Effector memory CD4-positive, alpha-beta T cell (primary cell): ENCODE data around the gene SMC3.

Experiments used
- DNase-seq, 3 donors: peaks; one replicate each; pipeline ENCODE4 v3.0.0-alpha.2; 2020
- H3K27ac ChIP-seq: 2 replicates; pipeline ENCODE4 v1.7.0; 2013; ENCODE audit warnings: mild to moderate bottlenecking, low read length, moderate library complexity; ENCODE audit not compliant: insufficient read depth, poor library complexity, severe bottlenecking
- H3K27me3 ChIP-seq: replicated peaks from 2 replicates; pipeline ENCODE4 v1.7.0; 2013; ENCODE audit warnings: mild to moderate bottlenecking, low read length; ENCODE audit not compliant: insufficient read depth, control insufficient read depth, poor library complexity, severe bottlenecking
- H3K36me3 ChIP-seq: 2 replicates; pipeline ENCODE4 v1.7.0; 2013; ENCODE audit warnings: mild to moderate bottlenecking, low read length, moderate library complexity; ENCODE audit not compliant: control insufficient read depth, insufficient read depth
- H3K4me1 ChIP-seq: 2 replicates; pipeline ENCODE4 v1.7.0; 2013; ENCODE audit warnings: low read length, mild to moderate bottlenecking; ENCODE audit not compliant: control insufficient read depth, insufficient read depth, poor library complexity, severe bottlenecking
- H3K4me3 ChIP-seq: 2 replicates; pipeline ENCODE4 v1.7.0; 2013; ENCODE audit warnings: low read length, low read depth, mild to moderate bottlenecking; ENCODE audit not compliant: insufficient read depth, poor library complexity, severe bottlenecking
- H3K9me3 ChIP-seq: 2 replicates; pipeline ENCODE4 v1.7.0; 2013; ENCODE audit warnings: mild to moderate bottlenecking, low read length, moderate library complexity; ENCODE audit not compliant: control insufficient read depth

The SMC3 gene

GRCh38 chr10:110650265-110650668, 82.8 kb downstream of the SMC3 start:
- peaks cover 11% of the 10 kb centered on the region for H3K27me3 ChIP-seq
- DNase-seq: no peak
- H3K27ac ChIP-seq: no peak overlapping the region
- no peaks in the 10 kb centered on the region for H3K36me3 ChIP-seq
- no peaks in the 10 kb centered on the region for H3K9me3 ChIP-seq
- H3K4me3 ChIP-seq: no peak overlapping the region
- H3K4me1 ChIP-seq: no peaks in the 10 kb centered on the region

DNA sequence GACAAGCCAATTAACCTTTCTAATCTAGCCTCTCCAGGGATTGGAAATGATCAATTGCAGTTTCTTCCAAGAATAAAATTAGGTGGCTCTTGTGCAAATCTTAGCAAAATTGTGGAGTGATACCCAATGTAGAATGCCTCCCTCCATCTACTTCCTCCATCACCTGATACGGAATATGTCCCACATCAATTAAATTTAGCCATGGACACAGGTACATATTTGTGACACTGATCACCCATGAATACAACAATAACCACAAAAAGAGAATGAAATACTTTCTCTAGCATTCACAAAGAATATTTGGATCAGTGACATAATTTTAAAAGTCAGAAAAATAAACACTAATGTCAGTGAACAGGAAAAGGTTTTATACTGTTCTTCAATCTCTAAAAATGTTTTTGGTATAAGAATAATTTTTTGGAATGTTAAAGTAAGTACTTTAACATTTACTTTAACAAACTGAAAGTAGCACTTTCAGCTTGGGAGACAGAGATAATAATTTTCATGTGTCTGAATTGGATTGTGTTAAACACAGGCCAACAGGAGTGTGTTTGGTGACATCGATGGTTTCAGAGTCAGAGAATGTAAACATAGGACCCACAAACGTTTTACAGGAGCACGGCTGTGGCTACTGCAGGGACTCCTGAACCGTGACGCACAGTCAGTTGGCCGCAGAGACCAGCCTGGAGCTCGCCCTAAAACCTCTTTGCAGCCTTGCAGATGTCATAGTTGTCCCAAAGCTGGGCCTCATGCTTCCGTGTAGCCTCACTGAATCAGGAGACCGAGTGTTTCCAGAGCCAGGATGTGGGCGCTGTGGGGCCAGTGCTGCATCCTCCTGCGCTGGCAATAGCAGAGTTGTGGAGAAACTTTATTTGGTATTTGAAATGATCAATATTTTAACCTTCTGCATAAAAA, 83.8 kb downstream of the SMC3 start:
- Histone ChIP-seq H3K36me3 (no peaks in the 10 kb centered on the region), H3K27ac (no peak overlapping the region), H3K27me3 (peaks cover 7% of the 10 kb centered on the region), H3K9me3 (no peaks in the 10 kb centered on the region), H3K4me3 (no peak overlapping the region), H3K4me1 (no peaks in the 10 kb centered on the region)
- DNase-seq: no peak

DNA sequence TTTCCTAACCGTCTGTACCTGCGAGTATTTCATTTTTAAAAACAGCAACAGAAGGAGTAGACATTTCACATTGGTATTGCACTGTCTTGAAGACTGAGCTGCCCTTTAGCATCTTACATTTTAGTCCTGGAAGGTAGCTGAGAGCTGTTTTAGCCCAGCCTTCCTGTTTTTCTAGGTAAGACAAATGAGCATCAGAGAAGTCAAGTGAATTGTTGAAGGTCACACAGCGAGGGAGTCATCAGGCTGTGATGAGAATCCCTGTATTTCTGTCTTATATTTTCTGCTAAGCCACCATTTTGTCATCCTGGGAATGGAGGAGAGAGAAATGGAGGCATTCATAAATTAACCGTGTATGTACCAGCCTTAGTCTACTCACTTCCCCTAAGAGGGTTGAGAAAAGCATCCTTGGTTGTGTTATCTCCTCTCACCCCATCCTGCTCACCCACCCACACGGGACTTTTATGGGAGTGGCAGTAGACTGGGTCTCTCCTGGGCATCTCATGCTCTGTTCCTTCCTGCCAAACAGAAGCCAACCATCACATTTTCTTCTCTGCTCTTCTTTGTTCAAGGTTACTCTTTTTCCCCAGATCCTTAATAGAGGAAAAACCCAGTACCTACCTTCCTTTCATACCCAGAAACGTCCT, 85.1 kb downstream of the SMC3 start:
- no peak for DNase-seq
- no peaks in the 10 kb centered on the region for H3K36me3 ChIP-seq
- no peak overlapping the region for H3K4me3 ChIP-seq
- H3K4me1 ChIP-seq: no peaks in the 10 kb centered on the region
- H3K9me3 ChIP-seq: no peaks in the 10 kb centered on the region
- H3K27ac ChIP-seq: no peak overlapping the region
- H3K27me3 ChIP-seq: peaks cover 4% of the 10 kb centered on the region
